Activated CD4-positive, alpha-beta T cell treated with anti-CD3 and anti-CD28 coated beads, Interleukin-2, amount 50 U/mL, for 16 hours (primary cell): ENCODE data around the gene DOK1.

ENCODE experiments used
- DNase-seq: peaks from one replicate; pipeline ENCODE4 v3.0.0-alpha.2; 2020

The DOK1 gene

GRCh38 chr2:74603282-74604000 is 48.9 kb downstream of the DOK1 start:
- peak; percentile 37 for DNase-seq

- no peak for DNase-seq
Measured at GRCh38 chr2:74606927-74607326, 52.4 kb downstream of the DOK1 start.
